SK-N-MC (cell line): ENCODE measurements around the gene RALGPS1.

ENCODE experiments used
- EZH2 ChIP-seq: fragments of 200-600 bp; sonication (generic); IDR thresholded peaks from one replicate; pipeline ENCODE4 v1.6.1; 2017; ENCODE audit warnings: antibody characterized with exemption
- POLR2AphosphoS5 ChIP-seq: IDR thresholded peaks from 2 replicates; pipeline ENCODE4 v1.6.1; 2012; ENCODE audit warnings: mild to moderate bottlenecking, low read depth, low read length, borderline replicate concordance

- TF ChIP-seq POLR2AphosphoS5 = no peak
- no peak for TF ChIP-seq EZH2
These were observed 262.6 kb downstream of the RALGPS1 start for GRCh38 chr9:127177231-127177630.
